Astrocyte (in vitro differentiated cells and primary cell): Measurements from ENCODE around the gene COG1.

ENCODE experiments used
- CTCF ChIP-seq: IDR thresholded peaks from 2 replicates; pipeline ENCODE4 v1.5.1; 2011; ENCODE audit warnings: low read depth, mild to moderate bottlenecking, inconsistent platforms, low read length, moderate library complexity; ENCODE audit not compliant: insufficient read depth
- EZH2 ChIP-seq: IDR thresholded peaks from 2 replicates; pipeline ENCODE4 v1.6.1; 2012; ENCODE audit warnings: mild to moderate bottlenecking, low read length, inconsistent platforms; ENCODE audit not compliant: insufficient read depth

- TF ChIP-seq CTCF (no peak), EZH2 (no peak)
These were observed 34.5 kb downstream of the COG1 start for GRCh38 chr17:73227379-73227778.
